ENCODE measurements around the gene UBTD2.

UBTD2 gene

DNA sequence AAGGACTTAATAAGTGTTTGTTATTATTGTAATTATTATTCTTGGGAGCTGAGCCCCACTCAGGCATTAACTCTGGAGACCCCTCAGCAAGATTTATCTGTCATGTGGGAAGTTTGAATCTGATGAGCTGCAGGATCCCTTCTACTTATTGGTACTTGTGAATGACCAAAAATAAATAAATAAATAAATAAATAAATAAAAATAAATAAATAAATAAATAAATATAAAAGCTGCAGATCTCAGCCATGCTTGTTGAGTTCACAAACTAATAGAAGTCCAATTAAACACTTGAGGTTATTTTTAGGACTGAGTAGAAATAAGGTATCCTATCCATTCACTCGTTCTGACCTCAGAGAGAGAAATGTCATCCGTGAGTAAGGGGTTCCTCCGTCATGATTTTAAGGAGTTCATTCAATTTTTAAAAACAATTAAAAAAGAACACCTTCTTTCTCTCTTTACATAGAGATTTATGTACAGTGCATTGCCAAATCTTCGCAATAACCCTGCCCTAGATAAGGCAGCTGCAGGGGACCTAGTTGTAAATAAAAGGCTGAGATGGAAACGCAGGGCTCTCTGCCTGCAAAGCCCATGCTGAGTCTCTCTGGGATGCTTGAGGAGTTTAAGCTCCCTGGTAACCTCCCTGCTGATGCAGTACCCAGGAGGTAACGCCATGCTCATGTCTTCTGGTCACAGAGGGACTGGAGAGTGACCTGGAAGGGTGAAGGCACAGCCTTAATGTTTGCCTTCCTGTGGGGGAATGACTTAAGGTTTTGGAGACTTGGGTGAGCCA is 88.4 kb downstream of the UBTD2 start:
- DNase-seq (ENCODE audit: low read depth): no peak

DNA sequence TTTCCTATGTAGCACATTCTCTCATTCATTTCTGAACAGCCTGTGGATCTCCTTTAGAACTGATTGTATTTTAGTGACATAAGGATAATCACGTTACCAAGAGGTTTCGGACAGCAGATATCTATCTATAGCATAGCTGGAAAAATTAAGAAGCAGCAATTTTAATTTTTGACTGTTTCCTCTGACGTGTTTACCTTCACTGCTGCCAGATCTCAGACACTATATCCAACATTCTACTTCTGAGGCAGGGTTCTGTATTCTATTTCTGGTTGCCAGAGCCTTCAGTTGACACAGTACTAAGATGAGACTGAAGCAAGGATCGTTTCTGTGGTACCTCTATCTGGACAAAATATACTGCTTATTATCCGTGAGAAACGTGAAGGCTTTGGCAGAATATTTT is 89.7 kb downstream of the UBTD2 start, which contains the start of gene EFCAB9:
TSS of gene EFCAB9 (plus strand) at position 301 of the 400 bp plus-strand sequence. CDS start at position 302, 1 bp downstream.
- DNase-seq (ENCODE audit: low read depth): no peak

DNA sequence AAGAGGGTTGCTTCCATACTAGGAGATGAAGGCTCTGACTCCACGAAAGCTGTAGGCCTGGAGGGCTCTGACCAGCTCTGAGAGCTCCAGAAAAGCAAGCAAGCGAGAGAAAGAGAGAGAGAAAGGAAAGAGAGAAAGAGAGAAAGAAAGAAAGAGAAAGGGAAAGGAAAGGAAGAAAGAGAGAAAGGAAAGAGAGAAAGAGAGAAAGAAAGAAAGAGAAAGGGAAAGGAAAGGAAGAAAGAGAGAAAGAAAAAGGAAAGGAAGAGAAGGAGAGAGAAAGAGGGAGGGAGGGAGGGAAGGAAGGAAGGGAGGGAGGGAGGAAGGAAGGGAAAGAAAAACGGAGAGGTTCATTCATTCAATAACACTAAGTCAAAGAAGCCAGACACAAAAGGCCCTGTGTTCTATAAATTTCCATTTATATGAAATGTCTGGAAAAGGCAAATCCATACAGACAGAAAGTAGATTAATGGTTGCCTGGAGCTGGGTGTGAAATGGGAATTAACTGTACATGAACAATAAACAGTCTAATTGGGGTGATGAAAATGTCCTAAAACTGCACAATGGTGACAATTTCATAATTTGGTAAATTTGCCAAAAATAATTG is 93.8 kb downstream of the UBTD2 start:
- DNase-seq (ENCODE audit: low read depth): no peak

DNA sequence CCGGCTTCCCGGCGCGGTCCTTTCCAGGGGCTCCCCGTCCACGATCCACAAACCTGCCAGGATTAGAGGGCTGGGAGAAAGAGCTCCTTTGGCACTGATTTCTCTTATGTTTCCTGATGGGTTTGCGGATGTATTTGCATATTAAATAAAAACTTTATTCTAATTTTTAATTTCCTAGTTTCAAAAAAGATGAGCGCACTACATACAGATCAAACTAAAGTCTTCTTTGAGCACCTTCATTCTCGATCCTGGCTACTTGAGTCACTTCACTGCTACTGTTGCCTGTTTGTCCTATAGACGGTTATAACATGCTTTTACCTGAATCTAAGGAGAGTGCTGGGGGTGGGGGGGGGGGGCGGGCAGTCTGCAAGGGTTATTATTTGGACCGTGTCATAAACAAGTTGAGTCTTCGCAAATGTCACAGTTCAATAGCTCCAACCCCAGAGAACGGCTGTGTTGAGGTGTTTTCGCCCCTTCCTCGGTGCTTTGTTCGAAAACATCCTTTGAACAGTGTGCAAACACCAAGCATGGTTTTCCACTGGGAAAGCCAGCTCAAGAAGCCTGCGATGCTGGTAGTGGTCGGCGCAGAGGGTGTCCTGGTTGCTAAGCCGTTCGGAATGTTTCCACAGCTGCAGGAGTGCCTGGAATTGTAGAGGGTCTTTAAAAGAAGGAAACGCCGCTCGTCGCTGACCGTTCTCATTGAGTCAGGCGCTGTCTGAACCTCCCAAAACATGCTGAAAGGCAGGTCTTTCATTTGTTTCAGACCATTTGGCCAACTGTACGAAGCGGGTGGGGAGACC is 94.5 kb downstream of the UBTD2 start:
- no peak for DNase-seq (ENCODE audit: low read depth)

DNA sequence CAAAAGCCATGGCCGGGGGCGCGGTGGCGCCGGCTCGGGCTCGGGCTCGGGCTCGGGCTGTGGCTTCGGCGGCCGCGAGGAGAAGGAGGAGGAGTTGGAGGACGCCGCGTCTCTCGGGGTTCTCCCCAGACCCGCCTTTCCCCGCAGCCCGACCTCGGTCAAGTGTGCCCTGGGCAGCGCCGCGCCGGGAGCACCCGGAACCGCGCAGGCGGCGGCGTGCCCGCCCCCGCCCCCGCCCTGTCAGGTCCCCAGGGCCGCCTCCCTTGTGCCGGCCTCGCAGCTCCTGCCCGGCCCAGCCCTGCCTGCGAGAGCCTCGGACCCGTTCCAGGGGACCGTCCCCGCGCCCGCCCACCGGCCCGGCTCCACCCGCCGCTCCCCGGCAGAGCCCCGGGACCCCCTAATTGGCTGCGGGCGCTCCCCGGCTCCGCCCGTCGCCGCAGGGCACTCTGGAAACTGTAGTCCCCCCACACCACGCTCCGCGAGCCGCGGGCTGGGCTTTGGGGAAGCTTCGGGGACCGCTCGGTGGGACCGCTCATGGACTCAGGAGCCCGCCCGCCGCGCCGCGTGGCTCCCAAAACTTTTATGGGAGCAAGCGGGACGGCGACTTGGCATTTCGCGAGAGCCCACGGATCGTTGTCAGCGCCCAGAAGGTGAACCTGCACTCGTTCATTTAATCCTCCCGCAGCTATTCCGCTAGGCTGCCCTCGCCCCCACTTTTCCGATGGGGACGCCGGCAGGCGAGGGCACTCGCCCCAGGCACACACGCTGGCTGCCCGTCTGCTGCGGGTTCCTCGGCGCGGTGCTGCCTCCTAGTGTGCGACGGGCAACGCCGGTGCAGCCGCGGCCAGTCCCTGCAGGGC is 95.3 kb downstream of the UBTD2 start, which contains the start of gene STK10:
TSS of gene STK10 (minus strand) at position 192 of the 860 bp plus-strand sequence. CDS start at position 10, 182 bp downstream.
- DNase-seq (ENCODE audit: low read depth): peak; percentile 84

DNA sequence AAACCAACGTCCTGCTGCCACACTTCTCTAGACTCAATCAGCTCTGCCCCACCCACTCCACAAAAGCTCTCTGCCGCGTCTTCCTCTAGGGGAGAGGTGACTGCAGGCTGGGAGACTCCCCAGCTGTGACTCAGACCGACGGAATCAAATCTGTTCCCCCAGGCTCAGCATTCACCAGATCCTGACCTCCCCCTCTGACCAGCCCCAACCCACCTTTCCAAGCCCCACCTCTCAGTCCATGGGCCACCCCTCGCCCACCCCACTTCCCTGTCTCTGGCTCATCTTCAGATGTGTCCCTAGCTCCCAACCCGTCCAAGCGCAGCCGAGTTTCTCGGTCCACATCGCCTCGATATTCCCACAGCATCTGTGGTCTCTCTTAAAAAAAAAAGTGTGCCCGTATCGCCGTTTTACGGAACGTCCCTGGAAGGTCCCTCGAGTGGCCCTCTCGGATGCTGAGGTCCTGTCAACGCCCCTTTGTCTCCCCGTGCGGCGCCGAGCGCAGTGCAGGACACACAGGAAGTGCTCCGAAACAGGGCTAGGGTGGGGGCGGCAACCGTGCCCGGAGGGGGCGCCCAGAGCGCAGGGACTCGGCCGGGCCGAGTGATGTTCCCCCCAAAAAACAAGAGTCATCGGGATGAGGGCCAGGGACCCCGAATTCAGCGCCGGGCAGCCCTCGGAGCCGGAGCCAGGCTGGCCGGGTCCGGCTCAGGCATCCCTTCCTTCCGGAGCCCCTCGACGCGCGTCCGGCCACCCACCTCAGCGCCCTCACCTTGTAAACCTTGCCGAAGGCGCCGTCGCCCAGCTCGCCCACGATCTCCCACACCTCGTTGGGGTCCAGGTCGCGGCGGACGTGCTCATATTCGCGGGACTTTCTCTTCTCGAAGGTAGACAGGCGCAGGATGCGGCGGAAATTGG is 96.2 kb downstream of the UBTD2 start:
- peak; percentile 55 for DNase-seq (ENCODE audit: low read depth)

DNA sequence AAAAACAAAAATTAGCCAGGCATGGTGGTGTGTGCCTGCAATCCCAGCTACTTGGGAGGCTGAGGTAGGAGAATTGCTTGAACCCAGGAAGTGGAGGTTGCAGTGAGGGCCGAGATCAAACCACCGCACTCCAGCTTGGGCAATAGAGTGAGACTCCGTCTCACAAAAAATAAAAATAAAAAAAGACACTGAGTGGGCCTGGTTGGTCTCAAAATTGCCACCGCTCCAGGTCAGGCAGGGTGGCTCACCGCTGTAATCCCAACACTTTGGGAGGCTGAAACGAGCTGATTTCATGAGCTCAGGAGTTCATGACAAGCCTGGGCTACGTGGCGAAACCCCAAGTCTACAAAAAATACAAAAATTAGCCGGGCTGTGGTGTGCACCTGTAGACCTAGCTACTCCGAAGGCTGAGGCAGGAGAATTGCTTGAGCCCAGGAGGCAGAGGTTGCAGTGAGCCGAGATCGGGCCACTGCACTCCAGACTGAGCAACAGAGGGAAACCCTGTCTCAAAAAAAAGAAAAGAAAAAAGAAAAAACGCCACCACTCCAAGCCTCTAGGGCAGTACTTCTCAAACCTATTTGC is 97.4 kb downstream of the UBTD2 start:
- DNase-seq (ENCODE audit: low read depth): no peak

DNA sequence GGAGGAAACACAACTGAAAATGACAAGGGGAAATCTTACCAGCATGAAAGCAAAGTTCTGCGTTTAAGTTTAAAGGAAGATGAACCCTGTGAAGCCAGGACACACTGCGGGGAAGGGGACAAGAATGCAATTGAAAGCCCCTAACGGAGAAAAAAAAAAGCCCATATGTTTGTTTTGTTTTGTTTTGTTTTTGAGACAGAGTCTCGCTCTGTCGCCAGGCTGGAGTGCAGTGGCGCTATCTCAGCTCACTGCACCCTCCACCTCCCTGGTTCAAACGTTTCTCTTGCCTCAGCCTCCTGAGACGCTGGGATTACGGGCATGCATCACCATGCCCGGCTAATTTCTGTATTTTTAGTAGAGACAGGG is 98.5 kb downstream of the UBTD2 start:
- no peak for DNase-seq (ENCODE audit: low read depth)

DNA sequence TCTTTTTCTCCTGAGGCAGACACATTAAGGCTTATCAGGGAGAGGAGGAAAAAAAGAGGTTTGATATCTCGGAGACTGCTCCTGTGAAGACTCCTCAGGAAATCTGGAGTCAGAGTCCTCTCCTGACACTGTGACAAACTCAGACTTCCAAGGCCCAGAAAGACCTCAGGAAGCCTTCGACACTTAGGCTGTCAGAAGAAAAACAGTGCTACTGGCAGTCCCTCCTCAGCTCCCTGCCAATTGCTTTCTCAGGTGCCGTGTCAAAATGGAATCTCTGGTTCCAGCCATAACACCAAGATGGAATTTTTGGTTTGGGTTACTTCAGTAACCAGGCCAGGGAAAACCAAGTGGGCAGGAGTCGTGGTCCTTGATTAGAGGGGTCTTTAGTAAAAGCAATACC is 99.7 kb downstream of the UBTD2 start:
- no peak for DNase-seq (ENCODE audit: low read depth)

DNA sequence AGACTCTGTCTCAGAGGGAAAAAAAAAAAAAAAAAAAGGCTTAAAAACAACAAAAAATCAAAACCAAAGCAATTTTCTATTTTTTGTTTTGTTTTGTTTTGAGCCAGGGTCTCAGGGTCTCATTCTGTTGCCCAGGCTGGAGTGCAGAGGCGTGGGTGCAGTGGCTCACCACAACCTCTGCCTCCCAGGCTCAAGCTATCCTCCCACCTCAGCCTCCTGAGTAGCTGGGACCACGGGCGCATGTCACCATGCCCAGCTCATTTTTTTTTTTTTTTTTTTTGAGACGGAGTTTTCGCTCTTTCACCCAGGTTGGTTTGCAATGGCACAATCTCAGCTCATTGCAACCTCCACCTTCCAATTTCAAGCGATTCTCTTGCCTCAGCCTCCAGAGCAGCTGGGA is 101.3 kb downstream of the UBTD2 start:
- no peak for DNase-seq (ENCODE audit: low read depth)

DNA sequence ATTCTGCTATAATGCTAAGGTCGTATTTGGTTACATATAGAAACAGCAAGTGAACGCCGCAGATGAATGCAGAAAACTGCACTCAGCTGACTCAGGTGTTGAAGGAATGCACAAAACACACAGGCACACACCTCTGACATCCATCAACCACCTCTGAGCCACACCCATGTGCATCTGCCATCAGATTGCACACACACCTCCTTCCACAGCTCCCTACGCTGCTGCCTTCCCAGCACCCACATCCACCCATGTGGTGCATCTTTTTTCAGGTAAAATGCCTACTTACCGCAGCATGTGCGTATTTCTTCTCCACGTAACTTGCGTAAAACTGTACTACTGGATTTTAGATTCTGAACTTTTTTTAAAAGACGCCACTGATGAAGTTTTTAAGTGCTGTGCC is 102.6 kb downstream of the UBTD2 start:
- DNase-seq (ENCODE audit: low read depth): no peak

DNA sequence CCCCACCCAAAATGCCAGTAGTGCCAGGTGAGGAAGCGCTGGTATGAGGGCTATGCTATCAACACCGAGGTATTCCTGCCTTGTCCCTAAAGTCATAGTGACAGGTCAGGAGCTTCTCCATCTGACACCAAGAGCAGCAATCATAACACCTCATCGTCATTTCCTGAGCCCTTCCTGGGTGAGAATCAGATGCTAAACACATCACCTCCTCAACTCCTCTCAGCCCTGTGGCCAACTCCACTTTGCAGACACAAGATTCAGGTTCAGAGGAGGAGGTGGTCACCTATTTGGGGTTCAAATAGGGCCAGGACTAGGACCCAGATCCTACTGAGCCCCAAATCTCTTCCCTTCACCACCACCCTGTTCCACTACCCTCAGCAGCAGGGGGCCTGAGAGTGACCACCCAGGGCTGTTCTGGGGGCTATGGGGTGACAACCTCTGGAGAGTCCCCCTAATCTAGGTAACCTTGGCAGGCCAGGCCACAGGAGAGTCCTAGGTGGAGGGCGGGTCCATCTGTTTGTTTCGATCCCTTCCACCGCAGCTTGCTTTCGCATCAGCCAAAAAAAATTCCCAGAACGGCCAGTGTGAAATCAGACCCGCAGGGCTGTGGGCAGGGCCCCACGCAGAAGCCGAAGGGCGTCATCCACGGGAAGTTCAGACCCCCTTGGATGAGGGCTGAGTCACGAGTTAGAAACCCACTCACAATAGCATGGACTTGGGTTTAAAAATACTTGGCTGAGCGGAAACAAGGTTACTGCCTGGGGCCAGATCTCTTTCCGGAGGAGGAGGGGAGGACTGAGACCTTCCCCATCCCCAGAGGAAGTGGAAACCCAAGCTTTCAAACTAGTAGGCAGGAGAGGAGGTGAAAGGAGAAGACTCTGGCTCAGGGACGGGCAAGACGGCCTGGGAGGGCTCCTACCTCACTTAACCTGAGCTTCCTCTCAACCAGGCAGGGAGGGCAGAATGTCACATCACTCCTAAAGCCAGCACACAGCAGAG is 104.3 kb downstream of the UBTD2 start:
- DNase-seq (ENCODE audit: low read depth): no peak

DNA sequence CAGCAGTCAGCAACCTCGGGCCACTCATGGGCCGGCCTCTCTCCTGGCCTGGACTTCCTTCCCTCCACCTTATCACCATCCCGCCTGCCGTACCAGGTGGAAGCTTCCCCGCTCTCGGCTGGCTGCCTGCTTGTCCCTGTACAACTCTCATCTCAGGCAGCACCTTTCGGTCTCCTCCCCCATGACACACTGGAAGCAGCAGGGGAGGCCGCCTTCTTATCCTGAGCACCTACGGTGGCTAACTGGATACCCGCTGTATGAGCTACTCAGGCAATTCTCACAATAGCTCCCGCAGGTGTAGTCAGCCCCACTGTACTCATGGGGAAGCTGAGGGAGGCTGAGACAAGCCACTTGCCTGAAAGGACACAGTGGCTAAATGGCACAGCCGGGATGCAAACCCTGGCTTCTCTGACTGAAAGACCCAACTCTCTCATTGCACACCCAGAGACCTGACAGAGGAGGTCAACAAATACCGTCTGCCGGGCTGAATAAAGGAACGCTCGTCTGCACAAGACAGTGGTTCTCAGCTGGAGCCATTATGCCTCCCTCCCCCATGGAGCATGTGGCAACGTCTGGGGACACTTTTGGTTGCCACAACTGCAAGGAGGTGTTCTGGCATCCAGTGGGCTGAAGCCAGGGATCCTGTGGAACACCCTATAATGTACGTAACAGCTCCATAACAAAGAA is 105.1 kb downstream of the UBTD2 start:
- DNase-seq (ENCODE audit: low read depth): no peak

DNA sequence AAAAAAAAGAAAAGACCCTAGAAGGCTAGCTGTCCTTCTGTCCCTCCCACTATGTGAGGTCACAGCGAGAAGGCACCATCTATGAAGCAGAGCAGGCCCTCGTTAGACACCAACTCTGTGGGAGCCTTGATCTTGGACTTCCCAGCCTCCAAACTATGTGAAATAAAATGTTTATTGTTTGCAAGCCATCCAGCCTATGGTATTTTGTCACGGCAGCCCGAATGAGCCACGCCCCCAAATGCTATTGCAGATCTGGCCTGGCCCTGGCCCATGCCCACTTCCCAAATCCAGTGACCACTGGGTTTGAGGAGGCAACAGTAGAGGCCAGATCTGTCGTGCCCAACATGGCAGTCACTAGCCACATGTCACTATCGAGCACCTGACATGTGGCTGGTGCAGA is 106.4 kb downstream of the UBTD2 start:
- no peak for DNase-seq (ENCODE audit: low read depth)

DNA sequence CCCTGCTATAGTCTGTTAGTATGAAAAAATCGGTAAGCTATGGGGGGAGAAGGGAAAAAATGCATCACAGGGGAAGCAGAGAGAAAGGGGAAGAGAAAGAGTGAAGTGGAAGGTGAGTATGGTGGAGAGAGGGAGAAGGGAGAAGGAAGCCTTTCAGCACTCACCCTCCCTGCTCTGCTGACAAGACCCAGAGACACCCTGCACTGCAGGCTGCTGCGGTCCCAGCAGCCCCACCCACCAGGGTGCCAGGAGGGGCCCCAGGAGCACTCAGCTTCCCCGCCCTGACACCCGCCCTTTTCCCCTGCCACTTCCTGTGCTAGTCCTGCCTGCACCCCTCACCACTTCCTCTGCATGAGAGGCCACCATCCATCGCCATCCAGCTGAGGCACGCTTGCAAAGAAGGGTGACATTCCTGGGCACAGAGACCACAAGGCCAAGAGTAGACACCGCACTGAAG is 108.3 kb downstream of the UBTD2 start:
- peak; percentile 78 for DNase-seq (ENCODE audit: low read depth)

DNA sequence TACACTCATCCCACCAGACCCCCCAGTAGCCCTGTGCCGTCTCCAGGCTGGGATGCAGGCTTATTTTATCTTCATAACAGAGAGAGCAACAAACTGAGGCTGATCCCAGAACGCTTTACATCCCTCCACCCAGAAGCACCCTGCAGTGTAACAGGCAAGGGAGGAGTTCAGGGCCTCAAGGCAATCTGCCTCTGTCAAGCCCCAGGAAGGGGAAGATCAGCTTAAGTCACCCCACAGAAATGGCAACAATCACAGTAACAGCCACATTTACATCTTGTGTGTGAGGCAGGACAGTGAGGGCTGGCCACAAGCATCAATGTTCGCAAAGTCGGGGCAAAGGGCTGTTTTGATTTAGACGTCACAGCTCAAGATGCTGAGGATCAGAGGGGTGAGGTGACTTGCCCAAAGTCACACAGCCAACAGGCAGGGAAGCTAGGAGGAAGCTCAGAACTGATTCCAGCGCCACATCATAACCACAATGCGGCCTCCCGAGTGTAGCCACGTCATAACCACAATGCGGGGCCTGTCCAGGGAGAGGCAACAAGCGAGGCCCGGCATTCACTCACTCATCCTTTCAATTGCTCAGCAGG is 109.9 kb downstream of the UBTD2 start:
- peak; percentile 49 for DNase-seq (ENCODE audit: low read depth)

DNA sequence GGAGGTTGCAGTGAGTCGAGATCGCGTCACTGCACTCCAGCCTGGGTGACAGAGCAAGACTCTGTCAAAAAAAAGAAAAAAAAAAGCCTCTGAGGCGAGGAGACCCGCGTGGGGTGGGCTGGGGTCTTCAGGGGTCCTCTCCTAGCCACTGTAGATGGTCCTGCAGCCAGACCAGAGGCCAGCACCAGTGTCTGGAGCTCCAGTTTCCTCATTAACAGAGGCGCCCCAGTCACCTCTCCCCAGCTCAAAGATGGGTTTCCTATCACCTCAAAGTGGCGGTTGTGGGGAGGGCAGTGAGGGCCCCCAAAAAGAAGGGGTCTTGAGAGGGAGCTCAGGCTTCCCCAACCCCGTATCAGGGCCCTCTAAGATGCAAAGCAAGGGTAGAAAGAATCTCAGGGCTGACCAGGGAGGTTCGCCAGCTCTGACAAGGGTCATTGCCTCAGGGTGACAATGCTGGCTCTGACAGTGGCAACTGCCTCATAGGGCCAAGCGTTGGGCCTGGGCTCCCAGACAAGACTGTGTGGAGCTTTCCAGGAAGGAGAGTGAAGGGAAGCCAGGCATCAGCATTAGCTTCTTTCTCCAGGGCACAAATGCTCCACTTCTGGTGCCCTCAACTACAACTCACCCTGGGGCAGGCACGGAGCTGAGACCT is 110.5 kb downstream of the UBTD2 start:
- no peak for DNase-seq (ENCODE audit: low read depth)

Measured in stimulated activated CD8-positive, alpha-beta memory T cell treated with anti-CD3 and anti-CD28 coated beads, Interleukin-12 subunit alpha, Interleukin-12 subunit beta, amount 100 ng/mL, for 1 hour (primary cell).